Kidney (tissue), 22 donors: ENCODE measurements around the gene PSMB10. TPM values are rescaled to one million over a fixed set of nuclear protein-coding genes. Genes with fewer than 3 reads are reported as not detected.
A peak's percentile ranks its signal among the peaks of the same experiment; 100 is the strongest.

Source experiments
- DNase-seq, 5 donors: peaks; one replicate each; pipeline ENCODE4 v3.0.0-alpha.2; 2013 to 2020
- FAIRE-seq: peaks from 2 replicates; lab custom pipeline; 2012; peaks lifted over from hg19 to GRCh38; lab: Jason Lieb, UNC
- H3K27ac ChIP-seq, 2 donors: one replicate each; pipeline ENCODE4 v1.7.0; 2013; ENCODE audit warnings: low read depth in 2 of 2, low read length in 2 of 2, inconsistent platforms in 1 of 2
- H3K27me3 ChIP-seq: one replicate; pipeline ENCODE4 v1.7.1; 2013; ENCODE audit warnings: low read length, inconsistent platforms; ENCODE audit not compliant: control insufficient read depth, insufficient read depth
- H3K36me3 ChIP-seq, 3 donors: one replicate each; pipeline versions ENCODE4 v1.7.0 to v1.7.1; 2013; ENCODE audit warnings: low read length in 3 of 3, control low read depth in 1 of 3, inconsistent platforms in 1 of 3; ENCODE audit not compliant: insufficient read depth in 3 of 3, control insufficient read depth in 2 of 3
- H3K4me1 ChIP-seq, 3 donors: one replicate each; pipeline versions ENCODE4 v1.7.0 to v1.7.1; 2013; ENCODE audit warnings: low read length in 3 of 3, inconsistent platforms in 1 of 3, low read depth in 1 of 3; ENCODE audit not compliant: control insufficient read depth in 2 of 3, insufficient read depth in 2 of 3
- H3K4me3 ChIP-seq, 3 donors: one replicate each; pipeline versions ENCODE4 v1.7.0 to v1.8.1; 2013; ENCODE audit warnings: low read length in 3 of 3, control low read depth in 1 of 3, inconsistent platforms in 1 of 3
- H3K9ac ChIP-seq, 3 donors: one replicate each; pipeline versions ENCODE4 v1.7.0 to v1.7.1; 2013; ENCODE audit warnings: low read length in 3 of 3, control low read depth in 1 of 3, inconsistent platforms in 1 of 3
- H3K9me3 ChIP-seq, 3 donors: one replicate each; pipeline versions ENCODE4 v1.7.0 to v1.7.1; 2013; ENCODE audit warnings: low read length in 3 of 3, control low read depth in 1 of 3, inconsistent platforms in 1 of 3; ENCODE audit not compliant: control insufficient read depth in 2 of 3, insufficient read depth in 1 of 3
- intact Hi-C: fragments of 100-400 bp; cut with DNase I; formaldehyde crosslinking; loops from one replicate; pipeline ENCODE4 v1.11.1; 2022
- long read RNA-seq, 10 donors: library from polyadenylated mRNA in 1 of 10; unstranded in 1 of 10; transcript quantifications; one replicate each; pipeline ENCODE4 v2.0.0 and lab custom pipeline, GENCODE V29; 2021 to 2026
- polyA plus RNA-seq: library from polyadenylated mRNA; stranded (reverse); fragments of 350-450 nt; fragmentation: Illumina TruSeq; extraction: RNeasy Lipid Tissue Mini Kit (QIAGEN cat#74804); gene quantifications from one replicate; pipeline ENCODE4 v1.2.3, GENCODE V29; 2014; ENCODE audit warnings: low read depth, low replicate concordance; ENCODE audit not compliant: insufficient read depth
- total RNA-seq: library from RNA; stranded (reverse); fragmentation: NEBNext Ultra II Directional; extraction: Animal tissue kit (Norgen Biotek cat#: 25700); gene quantifications from one replicate; pipeline ENCODE4 v1.2.1, GENCODE V29; 2021
- TF ChIP-seq, protein P1 (sequence below): IDR thresholded peaks from 3 replicates; pipeline ENCODE4 v1.5.1; 2012; ENCODE audit warnings: mild to moderate bottlenecking, moderate library complexity, borderline replicate concordance; ENCODE audit not compliant: insufficient read depth; ENCODE audit errors: extremely low read depth
- donor health status: control.
- donor health status: control.
- donor health status: control.
- donor health status: control.
- donor health status: control.
- donor health status: DM: yes; HTN: yes; CAD: no.
- donor health status: Normal renal cell carcinoma (clear cell type).

PSMB10 gene
- 78.6 TPM for total RNA-seq
- 76.4 TPM for polyA plus RNA-seq
- long read RNA-seq, donor 1, transcript PSMB10-203 (4 exons, 591 nt): major isoform, 9 of 14 reads
- long read RNA-seq, donor 1, partial matches to known transcripts: 0 of 14 reads
- long read RNA-seq, donor 1, other reads (novel, unspliced or antisense): 0 of 14 reads
- long read RNA-seq, donor 2, partial matches to known transcripts: 0 of 6 reads
- long read RNA-seq, donor 2, other reads (novel, unspliced or antisense): 0 of 6 reads
- long read RNA-seq, donor 3, transcript PSMB10-203 (4 exons, 591 nt): major isoform, 9 of 18 reads
- long read RNA-seq, donor 3, transcript PSMB10-201 (8 exons, 1,218 nt): major isoform, 9 of 18 reads
- long read RNA-seq, donor 3, partial matches to known transcripts: 0 of 18 reads
- long read RNA-seq, donor 3, other reads (novel, unspliced or antisense): 0 of 18 reads
- long read RNA-seq, donor 4, partial matches to known transcripts: 0 of 9 reads
- long read RNA-seq, donor 4, other reads (novel, unspliced or antisense): 0 of 9 reads
- long read RNA-seq, donor 5, partial matches to known transcripts: 0 of 2 reads
- long read RNA-seq, donor 5, other reads (novel, unspliced or antisense): 0 of 2 reads
- long read RNA-seq, donor 6, transcript PSMB10-203 (4 exons, 591 nt): major isoform, 15 of 25 reads
- long read RNA-seq, donor 6, transcript PSMB10-201 (8 exons, 1,218 nt): minor isoform, 9 of 25 reads
- long read RNA-seq, donor 6, partial matches to known transcripts: 0 of 25 reads
- long read RNA-seq, donor 6, other reads (novel, unspliced or antisense): 0 of 25 reads
- long read RNA-seq, donor 7, transcript PSMB10-201 (8 exons, 1,218 nt): major isoform, 37 of 54 reads
- long read RNA-seq, donor 7, partial matches to known transcripts: 8 of 54 reads
- long read RNA-seq, donor 7, other reads (novel, unspliced or antisense): 8 of 54 reads
- long read RNA-seq, donor 8, transcript PSMB10-203 (4 exons, 591 nt): major isoform, 7 of 12 reads
- long read RNA-seq, donor 8, transcript PSMB10-201 (8 exons, 1,218 nt): minor isoform, 5 of 12 reads
- long read RNA-seq, donor 8, partial matches to known transcripts: 0 of 12 reads
- long read RNA-seq, donor 8, other reads (novel, unspliced or antisense): 0 of 12 reads
- long read RNA-seq, donor 9, transcript PSMB10-203 (4 exons, 591 nt): major isoform, 6 of 11 reads
- long read RNA-seq, donor 9, transcript PSMB10-201 (8 exons, 1,218 nt): minor isoform, 5 of 11 reads
- long read RNA-seq, donor 9, partial matches to known transcripts: 0 of 11 reads
- long read RNA-seq, donor 9, other reads (novel, unspliced or antisense): 0 of 11 reads
- long read RNA-seq, donor 10, transcript PSMB10-203 (4 exons, 591 nt): minor isoform, 5 of 19 reads
- long read RNA-seq, donor 10, transcript PSMB10-201 (8 exons, 1,218 nt): major isoform, 8 of 19 reads
- long read RNA-seq, donor 10, partial matches to known transcripts: 6 of 19 reads
- long read RNA-seq, donor 10, other reads (novel, unspliced or antisense): 0 of 19 reads

DNA sequence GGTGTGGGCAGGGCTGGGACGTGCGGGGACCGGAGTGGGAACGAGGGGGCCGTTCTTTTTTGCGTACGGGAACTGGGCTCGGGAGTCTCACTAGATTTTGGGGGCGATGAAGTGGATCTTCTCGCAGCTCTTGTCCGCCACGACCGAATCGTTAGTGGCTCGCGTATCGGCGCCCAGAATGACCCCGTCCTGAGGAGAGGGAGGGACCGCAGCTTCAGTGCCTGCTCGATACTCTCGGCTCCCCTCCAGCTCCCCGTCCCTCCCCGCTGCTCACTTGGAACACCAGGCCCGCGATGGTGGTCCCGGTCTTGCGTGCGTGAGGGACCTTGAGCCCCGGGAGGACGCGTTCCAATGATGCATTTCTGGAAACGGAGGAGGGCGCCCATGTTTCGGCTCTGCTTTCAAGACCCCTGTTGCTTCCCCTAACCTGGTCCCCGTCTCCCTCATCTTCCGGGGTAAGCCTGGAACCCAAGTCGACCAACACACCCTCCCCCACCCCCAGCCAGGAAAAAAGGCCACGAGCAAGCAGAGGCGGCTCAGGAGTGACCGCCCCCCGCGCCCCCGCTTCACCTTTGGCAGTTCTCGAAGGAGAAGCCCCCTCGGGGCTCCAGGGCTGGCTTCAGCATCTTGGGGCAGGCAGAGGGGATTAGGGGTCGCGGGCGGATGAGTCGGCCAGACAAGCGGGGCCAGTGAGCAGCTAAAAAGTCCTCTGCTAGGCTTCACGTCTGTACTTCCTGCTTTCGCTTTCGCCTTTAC lies at the start of gene PSMB10:
Gene PSMB10 (minus strand): TSS at position 727 of the 756 bp plus-strand sequence. CDS start 101 bp downstream, at position 626.
- Histone ChIP-seq H3K27ac (peak within 1 kb of the TSS; percentile 90 to 92), H3K9ac (peak within 1 kb of the TSS; percentile 80 to 93 (median 84)), H3K36me3 (peaks cover 0 to 2% (median 0%) of the 10 kb centered on the region in 3 donors), H3K4me3 (peak within 1 kb of the TSS; percentile 70 to 86 (median 84)), H3K9me3 (no peaks in the 10 kb centered on the region), H3K4me1 (peaks cover 0 to 25% (median 11%) of the 10 kb centered on the region in 3 donors), H3K27me3 (no peaks in the 10 kb centered on the region)
- intact Hi-C loops: no loop called here
- TF ChIP-seq, protein P1, sequence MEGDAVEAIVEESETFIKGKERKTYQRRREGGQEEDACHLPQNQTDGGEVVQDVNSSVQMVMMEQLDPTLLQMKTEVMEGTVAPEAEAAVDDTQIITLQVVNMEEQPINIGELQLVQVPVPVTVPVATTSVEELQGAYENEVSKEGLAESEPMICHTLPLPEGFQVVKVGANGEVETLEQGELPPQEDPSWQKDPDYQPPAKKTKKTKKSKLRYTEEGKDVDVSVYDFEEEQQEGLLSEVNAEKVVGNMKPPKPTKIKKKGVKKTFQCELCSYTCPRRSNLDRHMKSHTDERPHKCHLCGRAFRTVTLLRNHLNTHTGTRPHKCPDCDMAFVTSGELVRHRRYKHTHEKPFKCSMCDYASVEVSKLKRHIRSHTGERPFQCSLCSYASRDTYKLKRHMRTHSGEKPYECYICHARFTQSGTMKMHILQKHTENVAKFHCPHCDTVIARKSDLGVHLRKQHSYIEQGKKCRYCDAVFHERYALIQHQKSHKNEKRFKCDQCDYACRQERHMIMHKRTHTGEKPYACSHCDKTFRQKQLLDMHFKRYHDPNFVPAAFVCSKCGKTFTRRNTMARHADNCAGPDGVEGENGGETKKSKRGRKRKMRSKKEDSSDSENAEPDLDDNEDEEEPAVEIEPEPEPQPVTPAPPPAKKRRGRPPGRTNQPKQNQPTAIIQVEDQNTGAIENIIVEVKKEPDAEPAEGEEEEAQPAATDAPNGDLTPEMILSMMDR: no peak
- DNase-seq: peak in 4 of 5 donors; percentile 53 to 90 (median 78)
- FAIRE-seq: no peak

DNA sequence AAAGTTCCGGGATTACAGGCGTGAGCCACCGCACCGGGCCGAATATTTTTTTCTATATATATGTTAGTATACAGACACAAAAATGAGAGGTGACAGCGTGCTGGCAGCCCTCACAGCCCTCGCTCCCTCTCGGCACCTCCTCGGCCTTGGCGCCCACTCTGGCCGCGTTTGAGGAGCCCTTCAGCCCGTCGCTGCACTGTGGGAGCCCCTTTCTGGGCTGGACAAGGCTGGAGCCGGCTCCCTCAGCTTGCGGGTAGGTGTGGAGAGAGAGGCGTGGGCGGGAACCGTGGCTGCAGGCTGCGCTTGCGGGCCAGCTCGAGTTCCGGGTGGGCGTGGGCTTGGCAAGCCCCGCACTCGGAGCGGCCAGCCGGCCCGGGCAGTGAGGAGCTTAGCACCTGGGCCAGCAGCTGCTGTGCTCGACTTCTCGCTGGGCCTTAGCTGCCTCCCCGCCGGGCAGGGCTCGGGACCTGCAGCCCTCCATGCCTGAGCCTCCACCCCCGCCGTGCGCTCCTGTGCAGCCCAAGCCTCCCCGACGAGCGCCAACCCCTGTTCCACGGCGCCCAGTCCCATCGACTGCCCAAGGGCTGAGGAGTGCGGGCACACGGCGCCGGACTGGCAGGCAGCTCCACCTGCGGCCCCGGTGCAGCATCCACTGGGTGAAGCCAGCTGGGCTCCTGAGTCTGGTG lies 45.5 kb upstream of the PSMB10 start:
- no peak overlapping the region for H3K9ac ChIP-seq
- no peak overlapping the region for H3K4me3 ChIP-seq
- no peaks in the 10 kb centered on the region for H3K9me3 ChIP-seq
- FAIRE-seq: no peak
- intact Hi-C loops: no loop called here
- no peak overlapping the region for H3K27ac ChIP-seq
- H3K36me3 ChIP-seq: no peaks in the 10 kb centered on the region
- H3K27me3 ChIP-seq: no peaks in the 10 kb centered on the region
- H3K4me1 ChIP-seq: no peaks in the 10 kb centered on the region
- no peak for DNase-seq
- TF ChIP-seq, protein P1: no peak
